HG03060 (cell line): ENCODE measurements around the gene CBFA2T2.
"Not testable (repeated sequence)": the region's sequence is repeated elsewhere in the genome, so short reads cannot be mapped to it uniquely, and the experiment has no call there.

Experiments used
- ATAC-seq: cut with Tn5 transposase; IDR thresholded peaks from one replicate; pipeline ENCODE4 v1.9.1; 2021; ENCODE audit warnings: low read depth, moderate number of reproducible peaks; ENCODE audit not compliant: unreplicated experiment

CBFA2T2 gene

GRCh38 chr20:33490023-33490933 lies at the start of gene CBFA2T2:
Gene CBFA2T2, plus strand, starts transcription at chr20:33490096. Its CDS starts 172 bp downstream, at chr20:33490268.
- ATAC-seq: peak; percentile 43

- ATAC-seq: not testable (repeated sequence)
Observed at GRCh38 chr20:33440562-33440961, 49.3 kb upstream of the CBFA2T2 start.

GRCh38 chr20:33441142-33441955 lies 48.5 kb upstream of the CBFA2T2 start:
- no peak for ATAC-seq

GRCh38 chr20:33442136-33443005 lies 47.5 kb upstream of the CBFA2T2 start:
- no peak for ATAC-seq

- no peak for ATAC-seq
Observed at GRCh38 chr20:33443006-33443511, 46.8 kb upstream of the CBFA2T2 start.

- ATAC-seq: no peak
Observed at GRCh38 chr20:33443512-33444239, 46.2 kb upstream of the CBFA2T2 start, which contains the start of gene SNTA1. Gene SNTA1, minus strand, starts transcription at chr20:33443763. Its CDS starts 143 bp downstream, at chr20:33443620.

- ATAC-seq: no peak
Observed at GRCh38 chr20:33444797-33445560, 44.9 kb upstream of the CBFA2T2 start.

GRCh38 chr20:33445881-33446625 lies 43.8 kb upstream of the CBFA2T2 start:
- ATAC-seq: no peak

GRCh38 chr20:33450867-33451266 lies 39.0 kb upstream of the CBFA2T2 start:
- ATAC-seq: no peak

GRCh38 chr20:33456916-33457642 lies 32.8 kb upstream of the CBFA2T2 start:
- not testable (repeated sequence) for ATAC-seq

- no peak for ATAC-seq
Observed at GRCh38 chr20:33459599-33459998, 30.3 kb upstream of the CBFA2T2 start.

GRCh38 chr20:33460711-33461110 lies 29.2 kb upstream of the CBFA2T2 start:
- no peak for ATAC-seq

GRCh38 chr20:33463332-33464101 lies 26.4 kb upstream of the CBFA2T2 start:
- no peak for ATAC-seq

- ATAC-seq: not testable (repeated sequence)
Observed at GRCh38 chr20:33464759-33465158, 25.1 kb upstream of the CBFA2T2 start.

- ATAC-seq: no peak
Observed at GRCh38 chr20:33465481-33466302, 24.2 kb upstream of the CBFA2T2 start.

- no peak for ATAC-seq
Observed at GRCh38 chr20:33466303-33466646, 23.6 kb upstream of the CBFA2T2 start.
